Retina (tissue), 1 donor: Measurements from ENCODE around the gene TRIM5.

ENCODE experiments used
- DNase-seq: peaks from one replicate; pipeline ENCODE4 v3.0.0-alpha.2; 2016

TRIM5 gene

DNA sequence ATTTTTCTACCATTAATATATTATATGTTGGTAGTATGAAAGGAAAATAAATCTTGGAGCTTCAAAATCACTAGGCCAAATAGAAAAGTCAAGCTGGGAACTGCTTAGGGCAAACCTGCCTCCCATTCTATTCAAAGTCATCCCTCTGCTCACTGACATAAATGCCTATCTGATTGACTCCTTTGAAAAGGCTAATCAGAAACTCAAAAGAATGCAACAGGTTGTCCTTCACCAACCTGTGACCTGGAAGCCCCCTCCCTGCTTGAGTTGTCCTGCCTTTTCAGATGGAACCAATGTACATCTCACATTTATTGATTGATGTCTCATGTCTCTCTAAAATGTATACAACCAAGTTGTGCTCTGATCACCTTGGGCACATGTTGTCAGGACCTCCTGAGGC is 63.3 kb downstream of the TRIM5 start:
- DNase-seq = no peak

DNA sequence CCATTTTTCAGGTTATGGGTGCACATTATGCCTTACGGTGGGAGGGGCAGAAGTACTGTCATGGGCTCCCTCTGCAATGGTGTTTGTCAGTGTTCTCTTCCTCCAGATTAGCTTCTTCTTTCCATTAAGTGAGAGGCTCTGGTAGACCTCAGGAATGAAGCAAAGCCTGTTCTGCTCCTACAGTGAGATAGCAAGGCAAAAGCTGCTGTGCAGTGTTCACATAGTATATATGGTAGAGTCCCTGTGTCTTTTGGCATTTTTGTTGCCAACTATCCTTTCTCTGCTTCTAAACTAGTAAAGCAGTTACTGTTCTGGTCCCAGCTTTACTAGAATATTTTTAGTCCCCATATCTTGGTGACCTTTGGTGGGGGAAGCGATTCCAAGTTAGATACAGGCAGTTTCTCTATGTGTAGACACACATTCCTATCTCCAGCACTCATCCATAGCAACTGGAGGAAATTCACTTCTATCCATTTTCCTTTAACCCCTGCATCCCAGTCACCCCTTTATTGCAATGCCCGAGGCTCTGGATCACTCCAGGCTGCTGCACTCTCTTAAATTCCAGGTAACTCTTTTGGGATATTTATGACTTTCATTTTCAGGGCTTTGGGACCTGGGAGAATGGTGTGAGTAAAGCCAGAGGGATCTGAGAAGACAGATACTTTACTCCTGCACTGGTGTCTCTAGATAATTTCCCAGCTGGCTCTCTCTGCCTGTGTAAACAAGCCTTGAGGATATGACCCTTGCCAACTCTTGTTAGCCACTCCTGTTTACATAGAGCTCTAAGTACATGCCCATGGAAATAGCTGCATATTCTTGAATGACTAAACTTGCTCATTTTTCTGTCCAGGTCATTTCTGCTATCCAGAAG is 64.0 kb downstream of the TRIM5 start:
- DNase-seq = no peak

DNA sequence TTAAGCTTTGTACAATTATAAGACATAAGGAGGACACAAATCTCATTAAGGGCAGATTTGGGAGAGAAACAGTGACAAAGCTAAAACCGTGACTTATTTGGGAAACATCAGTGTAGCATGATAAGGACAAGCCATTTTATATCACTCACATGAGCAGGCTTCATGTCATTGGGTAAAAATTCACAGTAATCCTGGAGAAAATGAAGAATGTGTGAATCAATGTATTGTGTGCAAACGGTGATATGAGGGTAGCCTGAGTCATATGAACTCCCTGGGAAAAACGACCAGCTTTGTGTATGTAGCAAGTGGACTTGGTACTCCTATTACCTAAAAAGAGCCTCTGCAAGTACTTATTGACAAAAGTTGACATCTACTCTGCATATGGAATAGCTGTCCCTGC is 66.1 kb downstream of the TRIM5 start:
- no peak for DNase-seq
